ENCODE results near the gene NHEJ1.

- TF ChIP-seq CTCF (IDR thresholded peaks at IDR 0.05) (no peak), POLR2A (IDR thresholded peaks at IDR 0.05) (no peak)
Observed at GRCh38 chr2:219126555-219126954, 34.1 kb downstream of the NHEJ1 start.
